Measurements from ENCODE around the gene DGKB. TPM values are rescaled to one million over a fixed set of nuclear protein-coding genes. Genes with fewer than 3 reads are reported as not detected.

DGKB gene
- polyA plus RNA-seq, 1 donor (not counting 4 experiments of a cell fraction or from before 2014, with no cell fraction given), result 0.01 TPM

- Histone ChIP-seq H3K4me3 (ENCODE audit: control insufficient read depth in 2 of 3, extremely low read depth in 1 of 3, insufficient read depth in 2 of 3, low read depth in 1 of 3, low read length in 3 of 3) (no peak overlapping the region), H2AFZ (ENCODE audit: control insufficient read depth, low read length) (no peak overlapping the region), H3K79me2 (ENCODE audit: control insufficient read depth, insufficient read depth, low read length) (no peaks in the 10 kb centered on the region), H3K27me3 (ENCODE audit: control insufficient read depth, extremely low read depth, insufficient read depth, low read length) (no peaks in the 10 kb centered on the region), H3K4me2 (ENCODE audit: control insufficient read depth, extremely low read depth, insufficient read depth, low read depth, low read length) (no peak overlapping the region), H3K9me3 (ENCODE audit: control insufficient read depth, low read depth, low read length) (no peaks in the 10 kb centered on the region), H3K27ac (ENCODE audit: control insufficient read depth, insufficient read depth, low read length) (no peak overlapping the region), H3K9me1 (ENCODE audit: control insufficient read depth, extremely low read depth, insufficient read depth, low read length) (no peaks in the 10 kb centered on the region), H3K36me3 (ENCODE audit: control insufficient read depth in 2 of 2, extremely low read depth in 1 of 2, insufficient read depth in 2 of 2, low read length in 2 of 2) (no peaks in the 10 kb centered on the region), H3K4me1 (ENCODE audit: control insufficient read depth, extremely low read depth, insufficient read depth, low read length) (no peaks in the 10 kb centered on the region), H3K9ac (ENCODE audit: control insufficient read depth, extremely low read depth, insufficient read depth, low read length) (no peak overlapping the region), H4K20me1 (ENCODE audit: control insufficient read depth, extremely low read depth, insufficient read depth, low read length) (no peaks in the 10 kb centered on the region)
- TF ChIP-seq CTCF (optimal IDR thresholded peaks at IDR 0.05 in 1 of 3, IDR thresholded peaks at IDR 0.05 in 1 of 3, conservative IDR thresholded peaks at IDR 0.05 in 1 of 3; ENCODE audit: extremely low read depth in 1 of 3, insufficient read depth in 2 of 3, low read length in 3 of 3), result no peak
- no peak for TF ChIP-seq EZH2 (IDR thresholded peaks at IDR 0.05; ENCODE audit: low read length)
- dilution Hi-C loops (cut with MboI; ENCODE audit: extremely low pct_ligation_motif_present, low sequenced_read_pairs), result no loop called here
- FAIRE-seq (no peak), DNase-seq (ENCODE audit: low read depth, low spot score) (no peak)
These were observed 502.3 kb downstream of the DGKB start for GRCh38 chr7:14400271-14400670.

- H3K27me3 ChIP-seq (ENCODE audit: control insufficient read depth, extremely low read depth, insufficient read depth, low read length), result no peaks in the 10 kb centered on the region
- DNase-seq (ENCODE audit: low read depth, low spot score) (no peak), FAIRE-seq (no peak)
- no peaks in the 10 kb centered on the region for H4K20me1 ChIP-seq (ENCODE audit: control insufficient read depth, extremely low read depth, insufficient read depth, low read length)
- H3K4me3 ChIP-seq (ENCODE audit: control insufficient read depth in 2 of 3, extremely low read depth in 1 of 3, insufficient read depth in 2 of 3, low read depth in 1 of 3, low read length in 3 of 3), result no peak overlapping the region
- dilution Hi-C loops (cut with MboI; ENCODE audit: extremely low pct_ligation_motif_present, low sequenced_read_pairs), result no loop called here
- H3K79me2 ChIP-seq (ENCODE audit: control insufficient read depth, insufficient read depth, low read length), result no peaks in the 10 kb centered on the region
- no peaks in the 10 kb centered on the region for H3K36me3 ChIP-seq (ENCODE audit: control insufficient read depth in 2 of 2, extremely low read depth in 1 of 2, insufficient read depth in 2 of 2, low read length in 2 of 2)
- no peak overlapping the region for H3K27ac ChIP-seq (ENCODE audit: control insufficient read depth, insufficient read depth, low read length)
- H3K4me1 ChIP-seq (ENCODE audit: control insufficient read depth, extremely low read depth, insufficient read depth, low read length), result no peaks in the 10 kb centered on the region
- H3K4me2 ChIP-seq (ENCODE audit: control insufficient read depth, extremely low read depth, insufficient read depth, low read depth, low read length), result no peak overlapping the region
- no peak overlapping the region for H3K9ac ChIP-seq (ENCODE audit: control insufficient read depth, extremely low read depth, insufficient read depth, low read length)
- H2AFZ ChIP-seq (ENCODE audit: control insufficient read depth, low read length), result no peak overlapping the region
- TF ChIP-seq EZH2 (IDR thresholded peaks at IDR 0.05; ENCODE audit: low read length) (no peak), CTCF (optimal IDR thresholded peaks at IDR 0.05 in 1 of 3, IDR thresholded peaks at IDR 0.05 in 1 of 3, conservative IDR thresholded peaks at IDR 0.05 in 1 of 3; ENCODE audit: extremely low read depth in 1 of 3, insufficient read depth in 2 of 3, low read length in 3 of 3) (no peak)
- no peaks in the 10 kb centered on the region for H3K9me3 ChIP-seq (ENCODE audit: control insufficient read depth, low read depth, low read length)
- no peaks in the 10 kb centered on the region for H3K9me1 ChIP-seq (ENCODE audit: control insufficient read depth, extremely low read depth, insufficient read depth, low read length)
These were observed 504.0 kb downstream of the DGKB start for GRCh38 chr7:14398526-14398925.

Measured in keratinocyte (primary cell).